Heart left ventricle (tissue), 16 donors: Measurements from ENCODE around the gene GPC6. TPM values are rescaled to one million over a fixed set of nuclear protein-coding genes. Genes with fewer than 3 reads are reported as not detected.

ENCODE experiments used
- ATAC-seq, 4 donors: fragments of 200-7000 bp; cut with Tn5 transposase; one replicate each; pipeline ENCODE4 v1.9.1; 2020 to 2022; ENCODE audit warnings: moderate library complexity in 4 of 4, mild to moderate bottlenecking in 3 of 4, moderate number of reproducible peaks in 1 of 4
- DNase-seq, 5 donors: peaks; one replicate each; pipeline ENCODE4 v3.0.0-alpha.2; 2020
- H3K27ac ChIP-seq, 12 donors: fragments of 200-600 bp; sonication (generic) in 4 of 12; one replicate each; pipeline versions ENCODE4 v1.5.0 to v1.8.0; 2016 to 2022; ENCODE audit warnings: mild to moderate bottlenecking in 2 of 12
- H3K27me3 ChIP-seq, 9 donors: fragments of 200-600 bp; sonication (generic) in 2 of 9; one replicate each; pipeline versions ENCODE4 v1.5.1 to v1.8.0; 2016 to 2022; ENCODE audit warnings: mild to moderate bottlenecking in 3 of 9
- H3K36me3 ChIP-seq, 9 donors: fragments of 200-600 bp; sonication (generic) in 2 of 9; one replicate each; pipeline versions ENCODE4 v1.5.0 to v1.8.0; 2018 to 2022; ENCODE audit warnings: mild to moderate bottlenecking in 2 of 9
- H3K4me1 ChIP-seq, 12 donors: fragments of 200-600 bp; sonication (generic) in 4 of 12; one replicate each; pipeline versions ENCODE4 v1.5.0 to v1.8.0; 2016 to 2022; ENCODE audit warnings: mild to moderate bottlenecking in 3 of 12
- H3K4me3 ChIP-seq, 12 donors: fragments of 200-600 bp; sonication (generic) in 4 of 12; one replicate each; pipeline versions ENCODE4 v1.5.0 to v1.8.0; 2017 to 2022; ENCODE audit warnings: mild to moderate bottlenecking in 9 of 12, moderate library complexity in 4 of 12
- H3K9me3 ChIP-seq, 12 donors: fragments of 200-600 bp; sonication (generic) in 4 of 12; one replicate each; pipeline versions ENCODE4 v1.5.0 to v1.8.0; 2016 to 2022; ENCODE audit warnings: mild to moderate bottlenecking in 1 of 12
- POLR2A ChIP-seq, 2 donors: fragments of 450-650 bp; IDR thresholded peaks; one replicate each; pipeline ENCODE4 v1.6.1; 2017; ENCODE audit warnings: antibody characterized with exemption in 2 of 2, mild to moderate bottlenecking in 2 of 2, moderate library complexity in 2 of 2
- WGBS, 4 donors: extraction: QIAGEN DNeasy Blood & Tissue Kit in 2 of 4; methylation state at CpG; one replicate each; pipeline versions ENCODE4 v1.1.5 to v1.1.7; 2013 to 2018; 5-methylcytosine and 5-hydroxymethylcytosine counted together
- intact Hi-C, 10 donors: fragments of 100-400 bp; cut with DNase I; formaldehyde crosslinking; loops; one replicate each; pipeline versions ENCODE4 v1.11.1 to v1.14.2; 2022
- polyA plus RNA-seq, 2 donors: library from polyadenylated mRNA; stranded (reverse); fragments of 200-250 nt; gene quantifications; one replicate each; pipeline ENCODE4 v1.2.3, GENCODE V29; 2013
- total RNA-seq, 9 donors: library from RNA; depleted of rRNA in 2 of 9; stranded (reverse); fragments of >200 nt in 2 of 9; fragmentation: NEBNext Ultra II Directional in 3 of 9; extraction: Animal tissue kit (Norgen Biotek cat#: 25700) in 3 of 9; gene quantifications; one replicate each; pipeline versions ENCODE4 v1.1.0 to v1.2.4, GENCODE V29; 2016 to 2023
- TF ChIP-seq, protein P1 (sequence below), 12 donors: fragments of 200-600 bp; sonication (generic) in 4 of 12; IDR thresholded peaks; one replicate each; pipeline versions ENCODE4 v1.5.0 to v1.8.0; 2018 to 2022; ENCODE audit warnings: antibody characterized with exemption in 12 of 12, mild to moderate bottlenecking in 5 of 12
- donor health status: ischemic (EF 13 %, LVEDD 7.1; RV severe dilation, severe dysfunction).
- donor health status: healthy with polysubstance abuse.
- donor health status: DM: no; HTN: yes; CAD: no.
- donor health status: DM: no; HTN: no; CAD: no.
- donor health status: ischemic (EF 25% LVEDD 6.9; RV normal size, moderate dysfunction).
- donor health status: ischemic (EF 25% LVEDD 5.7; RV mildly dilated, moderate dysfunction).
- donor health status: healthy.
- donor health status: DM: yes; HTN: yes; CAD: no.
- donor health status: ischemic (EF 35%, LVEDD 5.7; RV mildly dilated, moderate dysfunction).
- donor health status: nonischemic (EF 11% LVEDD 7.7; RV severe dilation, severe dysfunction).
- donor health status: DM: yes; HTN: yes; CAD: no.
- donor health status: PGD.
- donor health status: ischemic (EF 29% LVEDD 5.4; RV normal size, mild dysfunction).
- donor health status: nonischemic (EF 23%, LVEDD 6.1; RV moderate dilation, normal function).

The GPC6 gene
- total and polyA plus RNA-seq, 11 donors = 0.08 to 6.2 (median 2.0) TPM

DNA sequence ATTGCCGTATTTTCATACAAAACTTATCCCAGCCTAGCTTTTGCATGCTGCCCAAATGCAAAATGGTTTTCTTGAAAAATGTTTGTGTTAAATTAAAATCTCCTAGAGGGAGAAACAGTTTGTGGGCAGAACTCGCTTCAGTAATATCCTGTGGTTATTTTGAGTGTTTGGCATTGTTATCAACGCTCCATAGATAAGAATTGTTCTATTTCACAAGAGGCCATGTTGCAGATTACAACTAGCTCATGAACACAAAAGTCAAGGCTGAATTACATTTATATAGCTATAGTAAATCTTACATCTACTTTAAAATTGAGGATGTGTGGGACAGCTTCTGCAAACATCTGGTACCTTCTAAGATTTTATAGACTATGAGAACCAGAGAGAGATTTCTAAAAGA, 805.0 kb downstream of the GPC6 start:
- H3K27me3 ChIP-seq = no peaks in the 10 kb centered on the region
- peaks cover 0 to 5% (median 0%) of the 10 kb centered on the region in 12 donors for H3K4me1 ChIP-seq
- DNase-seq = no peak
- intact Hi-C loops = no loop called here
- no peak overlapping the region for H3K27ac ChIP-seq
- peak in 3 of 4 donors; percentile 45 to 64 (median 53) for ATAC-seq
- WGBS, 4 donors = 33 to 44% (median 40%) methylated on average over 3 of the region's 3 CpGs
- H3K4me3 ChIP-seq = no peak overlapping the region
- no peak for TF ChIP-seq POLR2A (IDR thresholded peaks at IDR 0.05)
- TF ChIP-seq, protein P1, sequence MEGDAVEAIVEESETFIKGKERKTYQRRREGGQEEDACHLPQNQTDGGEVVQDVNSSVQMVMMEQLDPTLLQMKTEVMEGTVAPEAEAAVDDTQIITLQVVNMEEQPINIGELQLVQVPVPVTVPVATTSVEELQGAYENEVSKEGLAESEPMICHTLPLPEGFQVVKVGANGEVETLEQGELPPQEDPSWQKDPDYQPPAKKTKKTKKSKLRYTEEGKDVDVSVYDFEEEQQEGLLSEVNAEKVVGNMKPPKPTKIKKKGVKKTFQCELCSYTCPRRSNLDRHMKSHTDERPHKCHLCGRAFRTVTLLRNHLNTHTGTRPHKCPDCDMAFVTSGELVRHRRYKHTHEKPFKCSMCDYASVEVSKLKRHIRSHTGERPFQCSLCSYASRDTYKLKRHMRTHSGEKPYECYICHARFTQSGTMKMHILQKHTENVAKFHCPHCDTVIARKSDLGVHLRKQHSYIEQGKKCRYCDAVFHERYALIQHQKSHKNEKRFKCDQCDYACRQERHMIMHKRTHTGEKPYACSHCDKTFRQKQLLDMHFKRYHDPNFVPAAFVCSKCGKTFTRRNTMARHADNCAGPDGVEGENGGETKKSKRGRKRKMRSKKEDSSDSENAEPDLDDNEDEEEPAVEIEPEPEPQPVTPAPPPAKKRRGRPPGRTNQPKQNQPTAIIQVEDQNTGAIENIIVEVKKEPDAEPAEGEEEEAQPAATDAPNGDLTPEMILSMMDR (IDR thresholded peaks at IDR 0.05) = no peak
- no peaks in the 10 kb centered on the region for H3K36me3 ChIP-seq
- H3K9me3 ChIP-seq = no peaks in the 10 kb centered on the region

DNA sequence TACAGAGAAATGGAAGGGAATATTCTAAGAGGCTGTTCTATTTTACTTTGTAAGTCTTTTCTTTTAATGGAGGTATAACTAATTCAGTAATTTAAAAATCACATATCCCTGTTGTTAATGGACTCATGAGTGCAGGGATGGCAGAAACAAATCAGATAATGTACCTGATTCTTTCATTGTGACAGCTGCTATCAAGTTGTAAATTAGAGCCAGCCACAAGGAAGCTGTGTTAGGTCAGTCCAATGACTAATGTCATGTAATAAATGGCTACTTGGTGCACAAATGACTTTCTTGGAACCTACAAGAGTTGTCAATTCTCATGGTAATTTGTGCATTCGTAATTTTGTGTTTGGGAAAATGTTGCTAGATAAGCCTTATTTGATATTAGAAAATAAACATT, 806.5 kb downstream of the GPC6 start:
- intact Hi-C loops = no loop called here
- Histone ChIP-seq H3K4me1 (peaks cover 0 to 5% (median 0%) of the 10 kb centered on the region in 12 donors), H3K4me3 (no peak overlapping the region), H3K27me3 (no peaks in the 10 kb centered on the region), H3K27ac (no peak overlapping the region), H3K36me3 (no peaks in the 10 kb centered on the region), H3K9me3 (no peaks in the 10 kb centered on the region)
- no peak for ATAC-seq
- no peak for TF ChIP-seq POLR2A (IDR thresholded peaks at IDR 0.05)
- TF ChIP-seq, protein P1 (IDR thresholded peaks at IDR 0.05) = no peak
- 70 to 83% (median 72%) methylated on average over 1 of the region's 1 CpG for WGBS, 4 donors
- DNase-seq = no peak

DNA sequence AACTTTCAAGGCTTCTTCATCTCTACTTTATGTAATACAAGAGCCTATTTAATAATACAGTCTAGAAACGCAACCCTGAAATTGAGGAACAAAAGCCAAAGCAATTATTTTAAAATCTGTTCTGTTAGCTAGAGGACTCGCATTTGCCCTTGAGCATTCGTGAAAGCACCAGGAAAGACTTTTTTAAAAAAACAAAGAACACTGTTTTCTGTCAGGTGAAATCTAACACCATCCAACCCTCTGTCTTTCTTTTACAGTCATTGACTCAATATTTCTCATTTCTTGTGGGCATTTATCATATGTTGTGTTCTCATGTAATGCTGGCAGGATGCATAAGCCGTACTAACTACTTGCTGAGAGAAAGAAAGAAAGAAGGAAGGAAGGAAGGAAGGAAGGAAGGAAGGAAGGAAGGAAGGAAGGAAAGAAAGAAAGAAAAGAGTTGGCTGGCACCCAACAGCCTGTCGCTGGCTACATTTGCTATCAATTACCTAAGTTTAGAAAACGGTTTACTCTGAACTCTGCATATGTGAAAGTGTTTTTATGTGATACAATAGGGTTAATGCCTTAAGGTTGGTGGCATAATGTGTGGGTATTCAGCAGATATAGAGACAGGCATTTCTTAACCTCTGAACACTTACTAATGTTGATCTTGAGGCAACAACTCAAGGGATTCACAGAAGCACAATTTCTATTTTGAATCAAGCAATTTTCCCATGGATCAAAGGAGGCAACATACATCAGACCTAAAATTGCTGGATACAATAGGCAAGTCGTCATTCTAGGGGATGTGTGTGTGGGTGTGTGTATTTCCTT, 807.4 kb downstream of the GPC6 start:
- Histone ChIP-seq H3K4me1 (peaks cover 0 to 5% (median 0%) of the 10 kb centered on the region in 12 donors), H3K36me3 (no peaks in the 10 kb centered on the region), H3K27me3 (no peaks in the 10 kb centered on the region), H3K27ac (no peak overlapping the region), H3K9me3 (no peaks in the 10 kb centered on the region), H3K4me3 (no peak overlapping the region)
- 45 to 62% (median 61%) methylated on average over 7 of the region's 7 CpGs for WGBS, 4 donors
- no peak for DNase-seq
- intact Hi-C loops = no loop called here
- no peak for TF ChIP-seq POLR2A (IDR thresholded peaks at IDR 0.05)
- TF ChIP-seq, protein P1 (IDR thresholded peaks at IDR 0.05) = no peak
- ATAC-seq = no peak

DNA sequence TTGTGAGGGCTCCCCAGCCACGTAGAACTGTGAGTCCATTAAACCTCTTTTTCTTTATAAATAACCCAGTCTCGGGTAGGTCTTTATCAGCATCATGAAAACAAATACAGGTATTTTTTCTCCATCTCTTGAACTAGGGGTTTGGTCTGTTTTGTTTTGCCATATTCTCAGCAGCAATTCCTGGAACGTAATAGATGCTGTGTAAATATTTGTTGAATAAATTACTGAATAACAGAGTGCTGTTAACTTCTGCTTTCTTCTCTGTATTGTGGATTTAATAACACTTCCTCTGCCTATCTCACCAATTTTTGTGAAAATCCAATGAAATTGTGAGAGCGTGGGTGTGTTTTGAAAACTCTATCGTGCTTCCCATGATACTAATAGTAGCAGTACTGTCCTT, 823.4 kb downstream of the GPC6 start:
- no peaks in the 10 kb centered on the region for H3K4me1 ChIP-seq

More for the DNA sequence above, 823.4 kb downstream of the GPC6 start:
- WGBS, 4 donors = 83 to 92% (median 88%) methylated on average over 5 of the region's 5 CpGs
- no peak for TF ChIP-seq POLR2A (IDR thresholded peaks at IDR 0.05)
- TF ChIP-seq, protein P1 (IDR thresholded peaks at IDR 0.05) = no peak
- intact Hi-C loops = no loop called here
- DNase-seq (no peak), ATAC-seq (no peak)
- H3K27me3 ChIP-seq = no peaks in the 10 kb centered on the region
- H3K9me3 ChIP-seq = no peaks in the 10 kb centered on the region
- H3K36me3 ChIP-seq = no peaks in the 10 kb centered on the region
- no peak overlapping the region for H3K27ac ChIP-seq
- H3K4me3 ChIP-seq = no peak overlapping the region
